Nephron (organoid): ENCODE data around the gene MTX1.
"Not testable (repeated sequence)": the region's sequence is repeated elsewhere in the genome, so short reads cannot be mapped to it uniquely, and the experiment has no call there.

ENCODE experiments used
- H3K27ac Mint-ChIP-seq, 3 experiments: 2 replicates each; pipeline ENCODE4 v1.8.0; 2020; ENCODE audit warnings: mixed read lengths in 3 of 3, mild to moderate bottlenecking in 2 of 3, moderate library complexity in 1 of 3
- H3K27me3 Mint-ChIP-seq: 2 replicates; pipeline ENCODE4 v1.8.0; 2021; ENCODE audit warnings: low read depth, mild to moderate bottlenecking, moderate library complexity, mixed read lengths
- H3K36me3 Mint-ChIP-seq: 2 replicates; pipeline ENCODE4 v1.8.0; 2020; ENCODE audit warnings: low read depth, mixed read lengths
- H3K4me1 Mint-ChIP-seq: 2 replicates; pipeline ENCODE4 v1.8.0; 2020; ENCODE audit warnings: mixed read lengths
- H3K4me3 Mint-ChIP-seq, 3 experiments: 2 replicates each; pipeline ENCODE4 v1.8.0; 2020; ENCODE audit warnings: mild to moderate bottlenecking in 3 of 3, mixed read lengths in 3 of 3, moderate library complexity in 2 of 3
- H3K9me3 Mint-ChIP-seq: 2 replicates; pipeline ENCODE4 v1.8.0; 2020; ENCODE audit warnings: mixed read lengths
- TF ChIP-seq, protein P1 (sequence below), 3 experiments: fragments of 200-600 bp; sonication (generic); IDR thresholded peaks; one replicate each; pipeline ENCODE4 v1.5.0; 2021; ENCODE audit warnings: antibody characterized with exemption in 3 of 3; ENCODE audit not compliant: unreplicated experiment in 3 of 3

The MTX1 gene

DNA sequence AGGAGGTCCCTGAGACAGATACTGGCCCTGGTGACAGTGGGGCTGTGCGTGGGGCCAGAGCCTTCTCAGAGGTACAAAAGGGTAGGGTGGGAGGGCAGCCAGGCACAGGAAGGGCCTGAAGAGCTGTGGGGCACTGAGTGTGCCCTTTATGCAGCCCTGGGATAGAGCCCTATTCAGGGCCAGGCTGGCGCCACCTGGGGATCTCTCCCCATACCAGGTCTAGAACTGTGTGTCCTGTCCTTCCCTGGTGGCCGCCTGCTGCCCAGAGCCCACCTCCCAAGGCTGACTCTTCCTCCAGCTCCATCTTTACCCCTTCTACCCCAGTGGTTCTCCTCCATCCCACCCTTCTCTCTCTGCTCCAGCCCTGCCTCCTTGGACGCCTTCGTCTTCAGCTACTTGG, 25.0 kb downstream of the MTX1 start:
- not testable (repeated sequence) for H3K27me3 Mint-ChIP-seq, H3K4me3 Mint-ChIP-seq, H3K9me3 Mint-ChIP-seq, H3K27ac Mint-ChIP-seq
- Mint-ChIP-seq H3K4me1 (peaks cover 16% of the 10 kb centered on the region), H3K36me3 (peaks cover 14% of the 10 kb centered on the region)

DNA sequence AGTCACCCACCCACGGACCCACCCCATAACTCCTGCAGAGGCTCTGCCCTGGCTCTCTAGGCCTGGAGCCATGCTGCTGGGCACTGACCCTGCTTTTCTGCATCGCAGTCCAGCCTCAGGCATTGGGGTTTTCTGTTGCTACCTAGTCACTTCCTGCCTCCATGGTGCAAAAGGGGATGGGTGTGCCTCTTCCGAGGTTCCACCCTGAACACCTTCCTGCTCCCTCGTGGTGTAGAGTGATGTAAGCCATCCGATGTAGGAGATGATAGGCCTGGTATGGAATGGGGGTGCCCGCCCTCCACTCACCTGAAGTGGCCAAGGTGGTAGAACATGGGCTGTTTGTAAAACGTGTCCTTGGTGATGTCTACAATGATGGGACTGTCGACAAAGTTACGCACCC, 26.9 kb downstream of the MTX1 start:
- H3K27ac Mint-ChIP-seq, H3K27me3 Mint-ChIP-seq, H3K9me3 Mint-ChIP-seq, H3K4me3 Mint-ChIP-seq: not testable (repeated sequence)
- H3K4me1 Mint-ChIP-seq = peaks cover 16% of the 10 kb centered on the region
- H3K36me3 Mint-ChIP-seq = peaks cover 14% of the 10 kb centered on the region

DNA sequence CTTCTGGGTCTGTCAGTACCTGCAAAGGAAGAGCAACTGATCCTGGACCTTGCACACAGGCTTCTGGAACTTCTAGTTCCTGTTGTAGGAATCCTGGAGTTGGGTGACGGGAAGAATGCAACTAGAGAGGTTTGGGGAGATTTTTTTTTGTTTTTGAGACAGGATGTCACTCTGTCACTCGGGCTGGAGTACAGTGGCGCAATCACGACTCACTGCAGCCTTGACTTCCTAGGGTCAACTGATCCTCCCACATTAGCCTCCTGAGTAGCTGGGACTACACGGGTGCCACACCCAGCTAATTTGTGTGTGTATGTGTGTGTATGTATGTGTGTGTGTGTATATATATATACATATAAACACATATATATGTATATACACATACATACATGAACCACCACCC, 28.0 kb downstream of the MTX1 start:
- TF ChIP-seq, protein P1, sequence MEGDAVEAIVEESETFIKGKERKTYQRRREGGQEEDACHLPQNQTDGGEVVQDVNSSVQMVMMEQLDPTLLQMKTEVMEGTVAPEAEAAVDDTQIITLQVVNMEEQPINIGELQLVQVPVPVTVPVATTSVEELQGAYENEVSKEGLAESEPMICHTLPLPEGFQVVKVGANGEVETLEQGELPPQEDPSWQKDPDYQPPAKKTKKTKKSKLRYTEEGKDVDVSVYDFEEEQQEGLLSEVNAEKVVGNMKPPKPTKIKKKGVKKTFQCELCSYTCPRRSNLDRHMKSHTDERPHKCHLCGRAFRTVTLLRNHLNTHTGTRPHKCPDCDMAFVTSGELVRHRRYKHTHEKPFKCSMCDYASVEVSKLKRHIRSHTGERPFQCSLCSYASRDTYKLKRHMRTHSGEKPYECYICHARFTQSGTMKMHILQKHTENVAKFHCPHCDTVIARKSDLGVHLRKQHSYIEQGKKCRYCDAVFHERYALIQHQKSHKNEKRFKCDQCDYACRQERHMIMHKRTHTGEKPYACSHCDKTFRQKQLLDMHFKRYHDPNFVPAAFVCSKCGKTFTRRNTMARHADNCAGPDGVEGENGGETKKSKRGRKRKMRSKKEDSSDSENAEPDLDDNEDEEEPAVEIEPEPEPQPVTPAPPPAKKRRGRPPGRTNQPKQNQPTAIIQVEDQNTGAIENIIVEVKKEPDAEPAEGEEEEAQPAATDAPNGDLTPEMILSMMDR (IDR thresholded peaks at IDR 0.05; ENCODE audit: unreplicated experiment in 3 of 3) = no peak
- Mint-ChIP-seq H3K27ac (no peak overlapping the region), H3K36me3 (peaks cover 14% of the 10 kb centered on the region), H3K9me3 (no peaks in the 10 kb centered on the region), H3K4me3 (no peak overlapping the region), H3K4me1 (peaks cover 23% of the 10 kb centered on the region), H3K27me3 (no peaks in the 10 kb centered on the region)

DNA sequence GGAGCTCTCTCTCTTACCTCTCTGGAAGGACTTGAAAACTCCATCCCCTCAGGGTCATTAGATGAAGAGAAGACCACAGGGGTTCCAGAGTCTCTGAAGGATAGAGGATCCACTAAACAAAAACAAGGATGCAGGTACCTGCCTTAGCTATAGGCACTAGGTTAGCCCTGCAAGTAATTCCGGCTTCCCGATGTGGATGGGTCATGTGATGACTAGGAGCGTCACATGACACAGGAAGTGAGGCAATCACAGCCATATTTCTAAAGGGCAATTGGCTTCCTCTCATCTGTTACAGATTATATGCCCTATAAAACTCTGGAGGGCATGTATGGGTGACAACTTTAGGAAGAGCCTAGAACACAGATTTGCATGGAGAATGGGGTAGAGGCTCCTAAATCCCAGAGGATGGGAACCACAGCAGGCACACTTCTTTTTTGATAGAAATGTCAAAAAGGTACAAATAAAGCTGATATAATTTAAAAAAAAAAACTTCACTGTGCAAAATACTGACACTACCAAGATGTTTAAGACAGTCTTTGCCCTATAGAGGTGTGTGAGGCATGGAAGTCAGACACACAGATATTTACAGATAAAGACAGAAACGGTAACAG, 32.7 kb downstream of the MTX1 start:
- Mint-ChIP-seq H3K4me3 (peak overlapping the region; percentile 77 to 80 (median 79)), H3K36me3 (peaks cover 13% of the 10 kb centered on the region), H3K4me1 (peaks cover 19% of the 10 kb centered on the region), H3K9me3 (no peaks in the 10 kb centered on the region), H3K27me3 (peaks cover 7% of the 10 kb centered on the region), H3K27ac (peak overlapping the region; percentile 88 to 92 (median 91))
- TF ChIP-seq, protein P1 (IDR thresholded peaks at IDR 0.05; ENCODE audit: unreplicated experiment in 3 of 3) = no peak

DNA sequence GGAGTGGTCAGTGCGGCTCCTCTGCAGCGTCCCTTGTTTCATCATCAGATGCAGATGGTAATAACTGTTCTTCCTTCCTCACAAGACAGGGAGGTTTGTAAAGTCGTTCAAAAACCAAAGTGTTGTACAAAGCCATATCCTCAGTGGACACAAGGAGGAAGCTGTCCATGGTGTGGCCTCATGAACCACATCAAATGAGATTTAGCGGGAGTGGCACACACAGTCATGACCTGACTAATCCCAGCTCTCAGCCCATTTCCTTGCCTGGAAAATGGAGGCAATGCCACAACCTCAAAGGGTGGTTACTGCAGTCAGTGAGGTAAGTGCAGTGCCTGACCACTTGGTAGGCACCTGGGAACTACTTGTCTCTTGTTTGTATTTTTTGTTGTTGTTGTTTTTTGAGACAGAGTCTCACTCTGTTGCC, 33.4 kb downstream of the MTX1 start:
- Mint-ChIP-seq H3K27ac (peak overlapping the region; percentile 88 to 92 (median 91)), H3K27me3 (peaks cover 7% of the 10 kb centered on the region), H3K36me3 (peaks cover 13% of the 10 kb centered on the region), H3K4me3 (peak overlapping the region; percentile 24 to 80 (median 51)), H3K4me1 (peaks cover 19% of the 10 kb centered on the region), H3K9me3 (no peaks in the 10 kb centered on the region)
- TF ChIP-seq, protein P1 (IDR thresholded peaks at IDR 0.05; ENCODE audit: unreplicated experiment in 3 of 3) = no peak

DNA sequence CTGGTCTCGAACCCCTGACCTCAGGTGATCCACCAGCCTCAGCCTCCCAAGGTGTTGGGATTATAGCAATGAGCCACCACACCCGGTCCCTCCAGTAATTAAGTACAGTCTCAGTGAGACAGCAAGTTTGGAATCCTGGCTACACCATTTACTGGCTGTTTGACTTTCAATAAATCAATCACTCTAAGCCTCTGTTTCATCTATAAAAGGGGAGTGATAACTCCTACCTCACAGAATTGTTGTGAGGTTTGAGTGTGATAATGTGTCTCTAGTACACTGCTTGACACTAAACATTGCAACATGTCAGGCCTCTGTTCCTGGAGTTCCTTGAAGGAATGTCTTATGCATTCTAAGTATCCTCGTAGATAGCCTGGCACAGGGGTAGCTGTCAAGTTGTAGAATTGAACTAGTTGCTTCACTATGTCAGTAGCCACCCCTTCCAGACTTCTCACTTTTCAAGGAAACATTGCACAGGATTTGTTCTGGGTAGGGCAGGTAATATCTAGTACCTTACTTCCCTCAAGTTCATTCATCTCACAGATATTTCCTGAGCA, 34.4 kb downstream of the MTX1 start:
- peaks cover 19% of the 10 kb centered on the region for H3K4me1 Mint-ChIP-seq
- peak overlapping the region; percentile 75 to 80 (median 79) for H3K4me3 Mint-ChIP-seq
- H3K27me3 Mint-ChIP-seq = peaks cover 7% of the 10 kb centered on the region
- TF ChIP-seq, protein P1 (IDR thresholded peaks at IDR 0.05; ENCODE audit: unreplicated experiment in 3 of 3) = no peak
- peak overlapping the region; percentile 24 to 90 (median 82) for H3K27ac Mint-ChIP-seq
- peaks cover 16% of the 10 kb centered on the region for H3K36me3 Mint-ChIP-seq
- H3K9me3 Mint-ChIP-seq = no peaks in the 10 kb centered on the region
